Progenitor cell of endocrine pancreas (in vitro differentiated cells): ENCODE results near the gene GMDS. TPM values are rescaled to one million over a fixed set of nuclear protein-coding genes. Genes with fewer than 3 reads are reported as not detected.

Experiments used
- DNase-seq: peaks from one replicate; pipeline ENCODE4 v3.0.0; 2021; ENCODE audit warnings: low spot score; ENCODE audit not compliant: unreplicated experiment
- H3K27ac Mint-ChIP-seq: 2 replicates; pipeline ENCODE4 v1.8.0; 2021; ENCODE audit warnings: mild to moderate bottlenecking, moderate library complexity, mixed read lengths
- H3K27me3 Mint-ChIP-seq: 2 replicates; pipeline ENCODE4 v1.8.0; 2021; ENCODE audit warnings: mixed read lengths
- H3K36me3 Mint-ChIP-seq: 2 replicates; pipeline ENCODE4 v1.8.0; 2022; ENCODE audit warnings: mixed read lengths; ENCODE audit not compliant: insufficient read depth
- H3K4me1 Mint-ChIP-seq: 2 replicates; pipeline ENCODE4 v1.8.0; 2021; ENCODE audit warnings: low read depth, mixed read lengths
- H3K4me3 Mint-ChIP-seq: 2 replicates; pipeline ENCODE4 v1.8.0; 2021; ENCODE audit warnings: low read depth, mild to moderate bottlenecking, moderate library complexity, mixed read lengths
- H3K9me3 Mint-ChIP-seq: 2 replicates; pipeline ENCODE4 v1.8.0; 2021; ENCODE audit warnings: low read depth, mixed read lengths
- total RNA-seq: library from RNA; stranded (reverse); gene quantifications from 2 replicates; pipeline ENCODE4 v1.2.1, GENCODE V29; 2021
- TF ChIP-seq, protein P1 (sequence below): fragments of 200-600 bp; sonication (generic); IDR thresholded peaks from one replicate; pipeline ENCODE4 v1.5.0; 2021; ENCODE audit warnings: antibody characterized with exemption, mild to moderate bottlenecking; ENCODE audit not compliant: unreplicated experiment

The GMDS gene
- total RNA-seq, 1 donor from 2014 or later = 17.2 TPM

GRCh38 chr6:2225422-2226392, 19.7 kb downstream of the GMDS start:
- no peaks in the 10 kb centered on the region for H3K27me3 Mint-ChIP-seq
- H3K27ac Mint-ChIP-seq = peak overlapping the region; percentile 85
- no peak for DNase-seq
- peaks cover 32% of the 10 kb centered on the region for H3K4me1 Mint-ChIP-seq
- H3K9me3 Mint-ChIP-seq = no peaks in the 10 kb centered on the region
- TF ChIP-seq, protein P1, sequence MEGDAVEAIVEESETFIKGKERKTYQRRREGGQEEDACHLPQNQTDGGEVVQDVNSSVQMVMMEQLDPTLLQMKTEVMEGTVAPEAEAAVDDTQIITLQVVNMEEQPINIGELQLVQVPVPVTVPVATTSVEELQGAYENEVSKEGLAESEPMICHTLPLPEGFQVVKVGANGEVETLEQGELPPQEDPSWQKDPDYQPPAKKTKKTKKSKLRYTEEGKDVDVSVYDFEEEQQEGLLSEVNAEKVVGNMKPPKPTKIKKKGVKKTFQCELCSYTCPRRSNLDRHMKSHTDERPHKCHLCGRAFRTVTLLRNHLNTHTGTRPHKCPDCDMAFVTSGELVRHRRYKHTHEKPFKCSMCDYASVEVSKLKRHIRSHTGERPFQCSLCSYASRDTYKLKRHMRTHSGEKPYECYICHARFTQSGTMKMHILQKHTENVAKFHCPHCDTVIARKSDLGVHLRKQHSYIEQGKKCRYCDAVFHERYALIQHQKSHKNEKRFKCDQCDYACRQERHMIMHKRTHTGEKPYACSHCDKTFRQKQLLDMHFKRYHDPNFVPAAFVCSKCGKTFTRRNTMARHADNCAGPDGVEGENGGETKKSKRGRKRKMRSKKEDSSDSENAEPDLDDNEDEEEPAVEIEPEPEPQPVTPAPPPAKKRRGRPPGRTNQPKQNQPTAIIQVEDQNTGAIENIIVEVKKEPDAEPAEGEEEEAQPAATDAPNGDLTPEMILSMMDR = no peak
- H3K36me3 Mint-ChIP-seq = no peaks in the 10 kb centered on the region
- no peak overlapping the region for H3K4me3 Mint-ChIP-seq

DNA sequence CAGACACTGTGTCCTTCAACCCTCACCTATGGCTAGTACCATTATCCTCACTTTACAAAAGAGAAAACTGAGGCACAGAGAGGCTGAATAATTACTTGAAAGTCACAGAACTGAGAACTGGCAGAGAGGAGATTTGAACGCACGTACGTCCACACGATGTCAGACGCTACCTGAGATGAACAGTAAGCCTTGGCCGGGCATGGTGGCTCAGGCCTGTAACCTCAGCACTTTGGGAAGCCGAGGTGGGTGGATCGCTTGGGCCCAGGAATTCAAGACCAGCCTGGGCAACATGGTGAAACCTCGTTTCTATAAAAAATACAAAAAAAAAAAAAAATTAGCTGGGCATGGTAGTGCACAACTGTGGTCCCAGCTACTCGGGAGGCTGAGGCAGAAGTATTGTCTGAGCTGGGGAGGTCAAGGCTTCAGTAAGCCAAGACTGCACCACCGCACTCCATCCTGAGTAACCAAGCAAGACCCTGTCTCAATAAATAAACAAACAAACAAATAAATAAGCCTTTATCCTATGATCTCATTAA, 20.5 kb downstream of the GMDS start:
- H3K27ac Mint-ChIP-seq = no peak overlapping the region
- H3K27me3 Mint-ChIP-seq = no peaks in the 10 kb centered on the region
- H3K4me1 Mint-ChIP-seq = peaks cover 30% of the 10 kb centered on the region
- TF ChIP-seq, protein P1 = no peak
- DNase-seq = no peak
- no peaks in the 10 kb centered on the region for H3K9me3 Mint-ChIP-seq
- H3K36me3 Mint-ChIP-seq = no peaks in the 10 kb centered on the region
- no peak overlapping the region for H3K4me3 Mint-ChIP-seq

GRCh38 chr6:2222275-2222842, 23.0 kb downstream of the GMDS start:
- DNase-seq = no peak
- TF ChIP-seq, protein P1 = no peak
- no peaks in the 10 kb centered on the region for H3K9me3 Mint-ChIP-seq
- H3K27me3 Mint-ChIP-seq = no peaks in the 10 kb centered on the region
- H3K27ac Mint-ChIP-seq = no peak overlapping the region
- peaks cover 25% of the 10 kb centered on the region for H3K4me1 Mint-ChIP-seq
- no peak overlapping the region for H3K4me3 Mint-ChIP-seq
- H3K36me3 Mint-ChIP-seq = no peaks in the 10 kb centered on the region

GRCh38 chr6:2221726-2222274, 23.6 kb downstream of the GMDS start:
- H3K27me3 Mint-ChIP-seq = no peaks in the 10 kb centered on the region
- H3K4me3 Mint-ChIP-seq = no peak overlapping the region
- TF ChIP-seq, protein P1 = no peak
- H3K27ac Mint-ChIP-seq = no peak overlapping the region
- H3K9me3 Mint-ChIP-seq = no peaks in the 10 kb centered on the region
- H3K4me1 Mint-ChIP-seq = peaks cover 25% of the 10 kb centered on the region
- no peaks in the 10 kb centered on the region for H3K36me3 Mint-ChIP-seq
- no peak for DNase-seq

DNA sequence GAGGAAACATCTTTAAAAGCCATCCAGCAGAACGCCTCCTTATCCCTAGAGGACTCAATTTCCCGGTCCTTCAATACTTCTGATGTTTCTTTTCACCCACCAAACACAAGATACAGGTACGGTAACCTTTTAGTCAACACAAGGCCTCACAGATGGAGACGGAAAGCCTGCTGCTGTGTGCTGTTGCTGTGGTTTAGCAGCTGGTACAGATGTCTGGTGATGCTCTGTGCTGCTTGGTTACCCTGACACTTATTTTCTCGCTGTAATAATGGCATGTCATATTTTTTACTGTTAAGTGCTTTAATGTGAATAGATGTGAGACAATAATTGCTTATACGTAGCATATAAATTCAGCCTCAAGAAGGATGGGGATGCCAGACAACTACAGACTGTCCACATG, 25.3 kb downstream of the GMDS start:
- Mint-ChIP-seq H3K9me3 (no peaks in the 10 kb centered on the region), H3K4me3 (no peak overlapping the region), H3K27ac (peak overlapping the region; percentile 18), H3K4me1 (peaks cover 12% of the 10 kb centered on the region), H3K27me3 (no peaks in the 10 kb centered on the region), H3K36me3 (no peaks in the 10 kb centered on the region)
- TF ChIP-seq, protein P1 = no peak
- DNase-seq = no peak
